Testis (tissue), 2 donors: Measurements from ENCODE around the gene SLC9C2.

Experiments used
- CTCF ChIP-seq, 3 experiments: fragments of 450-650 bp in 2 of 3; fragments of 200-600 bp in 1 of 3; sonication (generic) in 1 of 3; IDR thresholded peaks; one replicate each; pipeline ENCODE4 v1.5.1; 2016 to 2019; ENCODE audit warnings: antibody characterized with exemption in 3 of 3, mild to moderate bottlenecking in 2 of 3, moderate library complexity in 1 of 3
- POLR2A ChIP-seq: fragments of 450-650 bp; IDR thresholded peaks from one replicate; pipeline ENCODE4 v1.6.1; 2017; ENCODE audit warnings: antibody characterized with exemption, mild to moderate bottlenecking, moderate library complexity

GRCh38 chr1:173554089-173554488 is 48.8 kb downstream of the SLC9C2 start:
- TF ChIP-seq CTCF (IDR thresholded peaks at IDR 0.05) (no peak), POLR2A (no peak)
